H1 (cell line): ENCODE results near the gene VDR. TPM values are rescaled to one million over a fixed set of nuclear protein-coding genes. Genes with fewer than 3 reads are reported as not detected.

Experiments used
- ASH2L ChIP-seq: fragments of 200-600, 300-600 bp; sonication (generic); IDR thresholded peaks from one replicate; pipeline ENCODE4 v1.7.1; 2017; ENCODE audit warnings: low read length
- CEBPB ChIP-seq: IDR thresholded peaks from 2 replicates; pipeline ENCODE4 v1.6.1; 2012; ENCODE audit warnings: low read depth, low read length
- CHD2 ChIP-seq: IDR thresholded peaks from 2 replicates; pipeline ENCODE4 v1.6.1; 2012; ENCODE audit warnings: low read length, improper control_type of control experiment
- NRF1 ChIP-seq: IDR thresholded peaks from 2 replicates; pipeline ENCODE4 v1.6.1; 2011; ENCODE audit warnings: mild to moderate bottlenecking, low read depth, low read length, improper control_type of control experiment
- RXRA ChIP-seq: IDR thresholded peaks from 2 replicates; pipeline ENCODE4 v1.6.1; 2011; ENCODE audit warnings: low read depth, mild to moderate bottlenecking, low read length, moderate library complexity; ENCODE audit not compliant: insufficient read depth
- SAP30 ChIP-seq: fragments of 300-600 bp; sonication (generic); IDR thresholded peaks from 2 replicates; pipeline ENCODE4 v1.7.1; 2012; ENCODE audit warnings: low read length, moderate library complexity, mild to moderate bottlenecking, inconsistent platforms; ENCODE audit not compliant: insufficient read depth, insufficient replicate concordance
- polyA plus RNA-seq, 7 experiments: library from polyadenylated mRNA; depleted of rRNA in 3 of 7; stranded (reverse) in 5 of 7; unstranded in 2 of 7; fragments of >200 nt in 5 of 7; fragments of 200-250 nt in 2 of 7; gene quantifications; 1 replicate in 5 of 7; 2 replicates in 1 of 7; 4 replicates in 1 of 7; pipeline versions ENCODE4 v1.2.1 to v1.2.3, GENCODE V29; 2011 to 2013; ENCODE audit warnings: missing spikeins in 2 of 7, mixed read lengths in 2 of 7
- total RNA-seq: library from RNA; stranded (reverse); fragmentation: NEBNext Ultra II Directional; extraction: Animal tissue kit (Norgen Biotek cat#: 25700); gene quantifications from 2 replicates; pipeline ENCODE4 v1.2.1, GENCODE V29; 2021
- TF ChIP-seq, protein P1 (sequence below): IDR thresholded peaks from 2 replicates; pipeline ENCODE4 v1.6.1; 2011; ENCODE audit warnings: low read depth, mild to moderate bottlenecking, low read length; ENCODE audit not compliant: insufficient read depth

Gene VDR
- total and polyA plus RNA-seq, 2 of the 8 experiments (the other 6 are each of a cell fraction or from before 2014, with no cell fraction given) = 0.44 to 0.65 TPM

- TF ChIP-seq SAP30 (no peak), CHD2 (no peak), RXRA (no peak), CEBPB (no peak), NRF1 (no peak), ASH2L (no peak)
- TF ChIP-seq, protein P1, sequence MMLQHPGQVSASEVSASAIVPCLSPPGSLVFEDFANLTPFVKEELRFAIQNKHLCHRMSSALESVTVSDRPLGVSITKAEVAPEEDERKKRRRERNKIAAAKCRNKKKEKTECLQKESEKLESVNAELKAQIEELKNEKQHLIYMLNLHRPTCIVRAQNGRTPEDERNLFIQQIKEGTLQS = no peak
Measured at GRCh38 chr12:47927346-47927745, 22.6 kb upstream of the VDR start (continued).
